ENCODE data around the gene FBN1. TPM values are rescaled to one million over a fixed set of nuclear protein-coding genes. Genes with fewer than 3 reads are reported as not detected.

The FBN1 gene
- total RNA-seq, 6 experiments from 2014 or later: 1.7 to 12.0 (median 8.7) TPM

- Histone ChIP-seq H3K4me3 (peak overlapping the region; percentile 48 to 66 (median 58)), H3K4me1 (peaks cover 0 to 7% (median 0%) of the 10 kb centered on the region in 4 donors), H3K27me3 (peaks cover 0 to 3% of the 10 kb centered on the region in 2 donors), H3K9me3 (no peaks in the 10 kb centered on the region), H3K27ac (peak overlapping the region; percentile 50 to 76 (median 68)), H3K36me3 (no peaks in the 10 kb centered on the region)
- DNase-seq: no peak
- intact Hi-C loops (cut with DNase I): no loop called here
- TF ChIP-seq CTCF (IDR thresholded peaks at IDR 0.05) (no peak), POLR2A (IDR thresholded peaks at IDR 0.05) (no peak)
- WGBS (ENCODE audit: insufficient coverage, low coverage, low lambda C conversion rate, missing lambda C conversion rate): 0% methylated on average over 3 of the region's 26 CpGs
- no peak for ATAC-seq
These were observed 1.1 kb downstream of the FBN1 start for GRCh38 chr15:48644467-48644826.

GRCh38 chr15:48643776-48644466, 1.6 kb downstream of the FBN1 start:
- H3K4me3 ChIP-seq: peak overlapping the region; percentile 48 to 66 (median 58)
- peak overlapping the region; percentile 50 to 76 (median 68) for H3K27ac ChIP-seq
- no peaks in the 10 kb centered on the region for H3K36me3 ChIP-seq
- 39% methylated on average over 12 of the region's 12 CpGs for WGBS (ENCODE audit: insufficient coverage, low coverage, low lambda C conversion rate, missing lambda C conversion rate)
- H3K9me3 ChIP-seq: no peaks in the 10 kb centered on the region
- TF ChIP-seq POLR2A (IDR thresholded peaks at IDR 0.05): no peak
- no peak for TF ChIP-seq CTCF (IDR thresholded peaks at IDR 0.05)
- DNase-seq (no peak), ATAC-seq (no peak)
- intact Hi-C loops (cut with DNase I): no loop called here
- H3K4me1 ChIP-seq: peaks cover 0 to 7% (median 0%) of the 10 kb centered on the region in 4 donors
- H3K27me3 ChIP-seq: peaks cover 0 to 3% of the 10 kb centered on the region in 2 donors

GRCh38 chr15:48643206-48643605, 2.3 kb downstream of the FBN1 start:
- Histone ChIP-seq H3K9me3 (no peaks in the 10 kb centered on the region), H3K4me1 (peaks cover 0 to 7% (median 0%) of the 10 kb centered on the region in 4 donors), H3K27ac (no peak overlapping the region), H3K4me3 (peak overlapping the region; percentile 14 to 66 (median 48)), H3K36me3 (no peaks in the 10 kb centered on the region), H3K27me3 (peaks cover 0 to 3% of the 10 kb centered on the region in 2 donors)
- ATAC-seq (no peak), DNase-seq (no peak)
- intact Hi-C loops (cut with DNase I): no loop called here
- WGBS (ENCODE audit: insufficient coverage, low coverage, low lambda C conversion rate, missing lambda C conversion rate): 77% methylated on average over 3 of the region's 3 CpGs
- TF ChIP-seq POLR2A (IDR thresholded peaks at IDR 0.05) (no peak), CTCF (IDR thresholded peaks at IDR 0.05) (no peak)

DNA sequence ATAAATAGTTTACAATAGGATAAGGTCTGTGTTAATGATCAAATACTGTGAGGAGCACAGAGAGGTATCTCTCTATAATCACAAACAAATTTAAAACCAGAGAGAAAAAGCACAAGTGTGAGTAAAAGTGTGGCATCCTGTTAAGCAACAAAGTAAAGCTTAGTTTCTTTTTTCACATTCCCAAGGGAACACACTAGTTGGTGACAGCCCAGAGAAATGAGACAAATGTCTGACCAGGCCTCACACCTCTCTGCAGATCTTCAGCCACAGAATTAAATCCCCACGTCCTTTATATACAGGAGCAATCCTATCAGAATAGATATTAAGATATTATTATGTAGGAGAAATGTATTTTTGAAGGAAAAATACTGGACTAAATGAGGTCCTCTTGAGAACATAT, 2.7 kb downstream of the FBN1 start:
- DNase-seq (no peak), ATAC-seq (no peak)
- Histone ChIP-seq H3K9me3 (no peaks in the 10 kb centered on the region), H3K4me3 (peak overlapping the region in 2 of 3 donors; percentile 48 to 66), H3K27me3 (peaks cover 0 to 3% of the 10 kb centered on the region in 2 donors), H3K4me1 (peaks cover 0 to 7% (median 0%) of the 10 kb centered on the region in 4 donors), H3K27ac (no peak overlapping the region), H3K36me3 (no peaks in the 10 kb centered on the region)
- intact Hi-C loops (cut with DNase I): no loop called here
- WGBS (ENCODE audit: insufficient coverage, low coverage, low lambda C conversion rate, missing lambda C conversion rate): 25% methylated on average over 1 of the region's 1 CpG
- no peak for TF ChIP-seq CTCF (IDR thresholded peaks at IDR 0.05)
- TF ChIP-seq POLR2A (IDR thresholded peaks at IDR 0.05): no peak
